A549 treated with AZD2906 at 1 μM for 4 hours (cell line): ENCODE measurements around the gene NDUFAF2. TPM values are rescaled to one million over a fixed set of nuclear protein-coding genes. Genes with fewer than 3 reads are reported as not detected.

ENCODE experiments used
- total RNA-seq: library from RNA; stranded (reverse); fragments of 200-300 nt; extraction: Qiagen RNA extraction; gene quantifications from 5 replicates; pipeline ENCODE4 v1.2.3, GENCODE V29; 2022

The NDUFAF2 gene, protein sequence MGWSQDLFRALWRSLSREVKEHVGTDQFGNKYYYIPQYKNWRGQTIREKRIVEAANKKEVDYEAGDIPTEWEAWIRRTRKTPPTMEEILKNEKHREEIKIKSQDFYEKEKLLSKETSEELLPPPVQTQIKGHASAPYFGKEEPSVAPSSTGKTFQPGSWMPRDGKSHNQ
- 64.5 to 77.0 TPM (median 70.9 TPM) in 5 replicates for total RNA-seq

DNA sequence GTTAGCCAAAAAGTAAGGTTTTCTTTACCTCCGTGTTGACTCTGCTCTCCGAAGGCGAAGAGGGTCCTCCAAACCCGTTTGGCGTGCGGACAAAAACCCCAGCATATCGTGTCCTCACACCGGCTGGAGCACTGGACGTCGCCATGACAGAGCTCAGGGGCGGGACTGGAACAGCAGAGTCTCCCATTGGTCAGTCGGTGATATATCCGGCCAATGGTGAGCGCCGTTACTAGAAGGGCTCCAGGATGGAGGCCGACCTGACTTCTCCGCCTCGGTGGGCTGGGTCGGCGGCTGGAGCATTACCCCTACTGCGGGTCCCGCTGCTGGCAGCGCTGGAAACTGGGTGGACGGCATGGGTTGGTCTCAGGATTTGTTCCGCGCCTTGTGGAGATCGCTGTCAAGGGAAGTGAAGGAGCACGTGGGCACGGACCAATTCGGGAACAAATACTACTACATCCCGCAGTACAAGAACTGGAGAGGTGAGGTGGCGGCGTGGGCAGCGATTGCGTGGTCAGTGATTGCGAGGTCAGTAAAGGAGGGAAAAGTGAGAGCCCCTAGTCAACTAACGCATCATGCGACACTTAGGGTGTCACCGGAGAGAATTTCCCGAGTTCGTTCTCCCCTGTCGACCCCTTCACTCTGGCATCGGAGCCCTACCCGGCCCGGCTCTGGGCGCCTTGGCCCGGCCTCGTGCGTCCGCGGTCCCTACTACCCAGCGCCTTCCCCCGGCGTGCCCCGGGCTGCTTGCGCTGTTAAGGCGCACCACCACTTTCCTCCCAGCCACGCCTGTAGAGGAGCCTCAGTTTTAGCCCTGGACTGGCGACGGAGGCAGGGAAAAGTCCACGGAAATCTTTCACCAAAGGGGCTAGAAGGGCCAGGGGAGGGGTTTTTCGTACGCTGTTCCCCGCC is at the start of gene NDUFAF2, which contains the start of gene ERCC8:
Gene NDUFAF2, plus strand, starts transcription at position 302 of the 909 bp plus-strand sequence. Its CDS starts 51 bp downstream, at position 353.
Gene ERCC8, minus strand, starts transcription at position 167 of the 909 bp plus-strand sequence. Its CDS starts 62 bp downstream, at position 105.

DNA sequence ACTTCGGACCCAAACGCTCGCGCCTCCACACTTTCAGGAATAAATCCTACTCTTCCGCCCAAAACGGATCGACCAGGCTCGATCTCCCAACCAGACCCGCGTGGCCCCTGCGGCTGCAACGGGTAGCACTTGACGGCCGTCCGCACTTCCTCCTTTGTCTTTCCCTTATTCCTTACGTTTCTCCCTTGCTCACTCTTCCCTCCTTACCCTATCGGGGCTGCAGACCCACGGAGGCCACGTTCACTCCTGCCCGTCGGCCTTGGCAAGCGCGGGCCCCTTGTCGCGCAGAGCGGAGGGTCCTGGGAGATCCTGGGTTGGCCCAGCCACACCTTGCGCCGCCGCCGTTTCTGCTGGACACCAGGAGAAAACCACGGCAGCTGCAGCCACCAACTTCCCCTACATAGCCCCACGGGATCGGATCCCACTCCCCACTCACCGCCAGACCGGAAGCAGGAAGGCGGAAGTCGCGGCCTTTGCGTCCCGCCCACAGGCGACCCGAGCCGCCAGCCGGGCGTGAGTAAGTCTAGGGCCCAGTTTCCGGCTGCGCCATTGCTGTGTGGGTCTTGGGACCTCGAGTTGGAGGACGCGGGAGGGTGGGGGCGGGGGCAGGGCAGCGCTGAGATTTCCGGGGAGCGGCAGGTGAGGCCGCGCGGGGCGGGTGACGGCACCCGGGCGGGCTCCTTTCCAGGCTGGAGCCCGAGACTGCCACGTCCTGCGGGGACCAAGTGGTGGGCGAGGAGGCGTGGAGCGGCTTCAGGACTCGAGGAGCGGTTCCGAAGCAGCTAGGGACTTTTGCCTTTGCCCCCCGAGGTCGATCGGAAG is 217.2 kb downstream of the NDUFAF2 start, which contains the start of gene SMIM15:
Gene SMIM15, minus strand, starts transcription at position 459 of the 822 bp plus-strand sequence. CDS start 2,297 bp downstream, outside the sequence.

Other genes starting within 250 kb of the NDUFAF2 start
- 12.9 to 17.5 TPM (median 15.0 TPM) in 5 replicates for gene DEPDC1B, start 245.0 kb upstream of the NDUFAF2 start, total RNA-seq
- 9.2 to 12.6 TPM (median 11.2 TPM) in 5 replicates for gene ELOVL7, start 100.9 kb upstream of the NDUFAF2 start, total RNA-seq
- gene ERCC8, start 135 bp upstream of the NDUFAF2 start, total RNA-seq: 10.9 to 20.4 TPM (median 12.0 TPM) in 5 replicates
- gene SMIM15, start 217.3 kb downstream of the NDUFAF2 start, total RNA-seq: 65.8 to 90.4 TPM (median 68.0 TPM) in 5 replicates